IMR-90 (cell line): ENCODE results near the gene LHFPL6. TPM values are rescaled to one million over a fixed set of nuclear protein-coding genes. Genes with fewer than 3 reads are reported as not detected.

Experiments
- ATAC-seq: fragments of 200-7000 bp; cut with Tn5 transposase; 2 replicates; pipeline ENCODE4 v1.9.1; 2020; ENCODE audit warnings: low read depth, mild to moderate bottlenecking, moderate library complexity
- BruUV-seq: library from RNA; stranded (reverse); fragments of 400-500 nt; replicated peaks from 2 replicates; lab custom pipeline; 2021; lab: Mats Ljungman, UMichigan
- CTCF ChIA-PET: fragments of 300-600 bp; formaldehyde crosslinking; extraction: SDS; loops from one replicate; lab custom pipeline; 2021; ENCODE audit warnings: antibody characterized with exemption; lab: Yijun Ruan, JAX
- POLR2A ChIA-PET: fragments of 300-600 bp; sonication (Branson Sonifier 250); formaldehyde crosslinking; loops from one replicate; lab custom pipeline; 2022; ENCODE audit warnings: antibody characterized with exemption; ENCODE audit not compliant: unreplicated experiment; lab: Charles Lee
- DNase-seq: peaks from one replicate; pipeline ENCODE4 v3.0.0; 2013
- H2AFZ ChIP-seq: replicated peaks from 2 replicates; pipeline ENCODE3; 2013; ENCODE audit warnings: low read length, mild to moderate bottlenecking; ENCODE audit not compliant: poor library complexity
- H2AK5ac ChIP-seq: 2 replicates; pipeline ENCODE4 v1.6.1; 2013; ENCODE audit warnings: low read depth, low read length, inconsistent platforms
- H2AK9ac ChIP-seq: replicated peaks from 2 replicates; pipeline ENCODE3; 2013; ENCODE audit warnings: mild to moderate bottlenecking, low read depth, low read length, moderate library complexity; ENCODE audit not compliant: poor library complexity
- H2BK120ac ChIP-seq: 2 replicates; pipeline ENCODE4 v1.6.1; 2013; ENCODE audit warnings: low read depth, low read length, inconsistent platforms
- H2BK15ac ChIP-seq: 3 replicates; pipeline ENCODE4 v1.6.1; 2013; ENCODE audit warnings: low read depth, low read length, inconsistent platforms
- H2BK20ac ChIP-seq: 2 replicates; pipeline ENCODE4 v1.6.1; 2013; ENCODE audit warnings: low read depth, mild to moderate bottlenecking, inconsistent platforms, low read length, moderate library complexity
- H2BK5ac ChIP-seq: 2 replicates; pipeline ENCODE4 v1.6.1; 2013; ENCODE audit warnings: mild to moderate bottlenecking, low read depth, low read length, inconsistent platforms; ENCODE audit not compliant: poor library complexity, severe bottlenecking
- H3K14ac ChIP-seq: replicated peaks from 2 replicates; pipeline ENCODE4 v1.6.1; 2013; ENCODE audit warnings: low read depth, low read length, inconsistent platforms
- H3K18ac ChIP-seq: 2 replicates; pipeline ENCODE4 v1.6.1; 2013; ENCODE audit warnings: low read depth, low read length, control low read depth
- H3K23ac ChIP-seq: 2 replicates; pipeline ENCODE4 v1.6.1; 2013; ENCODE audit warnings: low read depth, low read length, inconsistent platforms
- H3K27ac ChIP-seq: 2 replicates; pipeline ENCODE4 v1.5.1; 2013; ENCODE audit warnings: mild to moderate bottlenecking, control low read depth, low read length; ENCODE audit not compliant: insufficient read depth
- H3K27me3 ChIP-seq: 2 replicates; pipeline ENCODE4 v1.6.1; 2013; ENCODE audit warnings: low read length; ENCODE audit not compliant: control insufficient read depth, insufficient read depth
- H3K36me3 ChIP-seq: 2 replicates; pipeline ENCODE4 v1.6.1; 2013; ENCODE audit warnings: low read length, mixed read lengths; ENCODE audit not compliant: control insufficient read depth, insufficient read depth
- H3K4ac ChIP-seq: 2 replicates; pipeline ENCODE4 v1.6.1; 2013; ENCODE audit warnings: low read depth, low read length, inconsistent platforms
- H3K4me1 ChIP-seq: 2 replicates; pipeline ENCODE4 v1.6.1; 2013; ENCODE audit warnings: low read length, mixed read lengths; ENCODE audit not compliant: control insufficient read depth, insufficient read depth
- H3K4me2 ChIP-seq: 2 replicates; pipeline ENCODE4 v1.6.1; 2013; ENCODE audit warnings: low read depth, mild to moderate bottlenecking, control low read depth, low read length, moderate library complexity
- H3K4me3 ChIP-seq: 2 replicates; pipeline ENCODE4 v1.5.1; 2013; ENCODE audit warnings: low read depth, mild to moderate bottlenecking, control low read depth, low read length, moderate library complexity; ENCODE audit not compliant: insufficient read depth
- H3K56ac ChIP-seq: 2 replicates; pipeline ENCODE4 v1.6.1; 2013; ENCODE audit warnings: low read length, inconsistent platforms; ENCODE audit not compliant: insufficient read depth; ENCODE audit errors: extremely low read depth
- H3K79me1 ChIP-seq, 2 experiments: 2 replicates each; pipeline ENCODE4 v1.6.1; 2013; ENCODE audit warnings: low read length in 2 of 2, inconsistent platforms in 1 of 2, low read depth in 1 of 2
- H3K9ac ChIP-seq: 2 replicates; pipeline ENCODE4 v1.6.1; 2013; ENCODE audit warnings: low read depth, low read length, control low read depth
- H3K9me1 ChIP-seq: 2 replicates; pipeline ENCODE4 v1.6.1; 2013; ENCODE audit warnings: low read length, inconsistent platforms; ENCODE audit not compliant: insufficient read depth
- H3K9me3 ChIP-seq: 2 replicates; pipeline ENCODE4 v1.6.1; 2013; ENCODE audit warnings: low read length; ENCODE audit not compliant: control insufficient read depth, insufficient read depth
- H4K20me1 ChIP-seq: 2 replicates; pipeline ENCODE4 v1.6.1; 2013; ENCODE audit warnings: low read length, inconsistent platforms; ENCODE audit not compliant: insufficient read depth
- H4K5ac ChIP-seq: 2 replicates; pipeline ENCODE4 v1.6.1; 2013; ENCODE audit warnings: mild to moderate bottlenecking, low read depth, low read length, control low read depth
- H4K8ac ChIP-seq, 2 experiments: 2 replicates each; pipeline ENCODE4 v1.6.1; 2013; ENCODE audit warnings: low read depth in 2 of 2, low read length in 2 of 2, control low read depth in 1 of 2, inconsistent platforms in 1 of 2
- H4K91ac ChIP-seq: 2 replicates; pipeline ENCODE4 v1.6.1; 2013; ENCODE audit warnings: low read depth, low read length, inconsistent platforms; ENCODE audit not compliant: insufficient read depth
- BHLHE40 ChIP-seq: fragments of 150-350 bp; IDR thresholded peaks from 2 replicates; pipeline ENCODE4 v1.6.1; 2016; ENCODE audit warnings: mild to moderate bottlenecking, low read depth, low read length
- CHD1 ChIP-seq: IDR thresholded peaks from 2 replicates; pipeline ENCODE4 v1.6.1; 2012; ENCODE audit warnings: low read depth, low read length, improper control_type of control experiment
- ELK1 ChIP-seq: fragments of 150-350 bp; IDR thresholded peaks from 2 replicates; pipeline ENCODE4 v1.6.1; 2016; ENCODE audit warnings: low read depth, mild to moderate bottlenecking, low read length, moderate library complexity, borderline replicate concordance
- MAFK ChIP-seq: IDR thresholded peaks from 2 replicates; pipeline ENCODE4 v1.6.1; 2012; ENCODE audit warnings: low read depth, low read length, improper control_type of control experiment
- MXI1 ChIP-seq: IDR thresholded peaks from 2 replicates; pipeline ENCODE4 v1.6.1; 2012; ENCODE audit warnings: low read depth, mild to moderate bottlenecking, low read length, moderate library complexity, borderline replicate concordance
- NFE2L2 ChIP-seq: fragments of 150-350 bp; IDR thresholded peaks from 2 replicates; pipeline ENCODE4 v1.6.1; 2016; ENCODE audit warnings: low read depth, mild to moderate bottlenecking, low read length
- POLR2A ChIP-seq: IDR thresholded peaks from 2 replicates; pipeline ENCODE4 v1.6.1; 2012; ENCODE audit warnings: mild to moderate bottlenecking, low read depth, low read length
- RAD21 ChIP-seq: IDR thresholded peaks from 2 replicates; pipeline ENCODE4 v1.6.1; 2012; ENCODE audit warnings: low read length, improper control_type of control experiment
- RFX5 ChIP-seq: IDR thresholded peaks from 2 replicates; pipeline ENCODE4 v1.8.0; 2012; ENCODE audit warnings: low read depth, mild to moderate bottlenecking, low read length, moderate library complexity
- SMC3 ChIP-seq: fragments of 150-350 bp; IDR thresholded peaks from 2 replicates; pipeline ENCODE4 v1.6.1; 2016; ENCODE audit warnings: low read depth, mild to moderate bottlenecking, antibody characterized with exemption, low read length, moderate library complexity
- USF2 ChIP-seq: fragments of 150-350 bp; IDR thresholded peaks from 2 replicates; pipeline ENCODE4 v1.6.1; 2017; ENCODE audit warnings: mild to moderate bottlenecking, antibody characterized with exemption, low read length, low read depth
- dilution Hi-C: fragments of 300-500 bp; cut with HindIII; formaldehyde crosslinking; loops from one replicate; pipeline ENCODE4 v1.14.3; 2018; ENCODE audit warnings: low sequenced_read_pairs; ENCODE audit not compliant: unreplicated experiment
- in situ Hi-C: fragments of 300-500 bp; cut with MboI; formaldehyde crosslinking; loops from 3 replicates; pipeline ENCODE4 v1.14.3; 2019; ENCODE audit warnings: low sequenced_read_pairs, inconsistent platforms, mixed read lengths
- intact Hi-C: fragments of 100-400 bp; cut with micrococcal nuclease; formaldehyde crosslinking; loops from 2 replicates; pipeline ENCODE4 v1.10.0; 2022
- polyA plus RNA-seq, 3 experiments: library from polyadenylated mRNA; depleted of rRNA; stranded (reverse); fragments of >200 nt; gene quantifications; 2 replicates each; pipeline ENCODE4 v1.2.3, GENCODE V29; 2012; ENCODE audit warnings: low replicate concordance in 1 of 3
- total RNA-seq: library from RNA; depleted of rRNA; stranded (reverse); fragments of >200 nt; gene quantifications from 2 replicates; pipeline ENCODE4 v1.2.3, GENCODE V29; 2012

LHFPL6 gene
- total and polyA plus RNA-seq, 2 of the 4 experiments (the other 2 are of a cell fraction) = 24.7 to 36.1 TPM

- Histone ChIP-seq H2AK5ac (no peak overlapping the region), H3K79me1 (peaks cover 14 to 29% of the 10 kb centered on the region in 2 experiments), H2AFZ (no peak overlapping the region), H3K4me3 (no peak overlapping the region), H2BK120ac (no peak overlapping the region), H3K36me3 (no peaks in the 10 kb centered on the region), H3K23ac (no peak overlapping the region), H3K9me3 (no peaks in the 10 kb centered on the region), H3K27me3 (no peaks in the 10 kb centered on the region), H3K56ac (no peak overlapping the region), H2BK15ac (no peak overlapping the region), H2AK9ac (no peak overlapping the region), H3K9ac (no peak overlapping the region), H3K27ac (no peak overlapping the region), H3K9me1 (no peaks in the 10 kb centered on the region), H3K4me2 (no peak overlapping the region), H3K4me1 (no peaks in the 10 kb centered on the region), H4K91ac (no peak overlapping the region), H3K4ac (no peak overlapping the region), H2BK20ac (no peak overlapping the region), H3K14ac (no peak overlapping the region), H4K5ac (no peak overlapping the region), H3K18ac (no peak overlapping the region), H2BK5ac (no peak overlapping the region), H4K8ac (no peak overlapping the region), H4K20me1 (no peaks in the 10 kb centered on the region)
- TF ChIP-seq RAD21 (no peak), MAFK (no peak), SMC3 (no peak), NFE2L2 (no peak), BHLHE40 (no peak), USF2 (no peak), MXI1 (no peak), POLR2A (no peak), ELK1 (no peak), CHD1 (no peak), RFX5 (no peak)
- ChIA-PET CTCF (no interaction called here), POLR2A (no interaction called here)
- BruUV-seq = no TSS peak
- intact Hi-C loops (no loop called here), in situ Hi-C loops (no loop called here), dilution Hi-C loops (no loop called here)
- DNase-seq (no peak), ATAC-seq (no peak)
These were observed 52.1 kb downstream of the LHFPL6 start for GRCh38 chr13:39550931-39551330.
